Muscle of leg (tissue), 11 donors: ENCODE results near the gene CHMP4B. TPM values are rescaled to one million over a fixed set of nuclear protein-coding genes. Genes with fewer than 3 reads are reported as not detected.
A peak's percentile ranks its signal among the peaks of the same experiment; 100 is the strongest.

Experiments
- DNase-seq: peaks from one replicate; pipeline ENCODE4 v3.0.0; 2013
- H3K27ac ChIP-seq: one replicate; pipeline ENCODE4 v1.5.1; 2013; ENCODE audit warnings: mild to moderate bottlenecking, low read length, control low read depth
- H3K27me3 ChIP-seq: one replicate; pipeline ENCODE4 v1.6.1; 2013; ENCODE audit warnings: low read length; ENCODE audit not compliant: control insufficient read depth, insufficient read depth
- H3K36me3 ChIP-seq: one replicate; pipeline ENCODE4 v1.6.1; 2013; ENCODE audit warnings: low read length; ENCODE audit not compliant: control insufficient read depth, insufficient read depth
- H3K4me1 ChIP-seq: one replicate; pipeline ENCODE4 v1.6.1; 2013; ENCODE audit warnings: low read length; ENCODE audit not compliant: control insufficient read depth, insufficient read depth
- H3K4me3 ChIP-seq: one replicate; pipeline ENCODE4 v1.5.1; 2013; ENCODE audit warnings: low read length, control low read depth
- H3K9me3 ChIP-seq: replicated peaks from 2 replicates; pipeline ENCODE4 v1.6.1; 2013; ENCODE audit warnings: low read depth, low read length; ENCODE audit not compliant: control insufficient read depth
- WGBS: methylation state at CpG from one replicate; pipeline ENCODE4 v1.1.5; 2013; ENCODE audit warnings: missing lambda C conversion rate; ENCODE audit not compliant: insufficient coverage; 5-methylcytosine and 5-hydroxymethylcytosine counted together
- polyA plus RNA-seq, 8 donors: library from polyadenylated mRNA; unstranded; fragments of 120-200 nt; gene quantifications; one replicate each; pipeline versions ENCODE4 v1.2.1 to v1.2.3, GENCODE V29; 2013; ENCODE audit warnings: inconsistent platforms in 1 of 8, low replicate concordance in 1 of 8; ENCODE audit not compliant: insufficient read length in 8 of 8, insufficient read depth in 1 of 8
- total RNA-seq: library from RNA; stranded (reverse); fragments of 120-200 nt; gene quantifications from one replicate; pipeline ENCODE4 v1.2.4, GENCODE V29; 2013

The CHMP4B gene
- total and polyA plus RNA-seq, 9 donors = 20.7 to 82.8 (median 75.1) TPM

- Histone ChIP-seq H3K9me3 (no peaks in the 10 kb centered on the region), H3K36me3 (peaks cover 5% of the 10 kb centered on the region), H3K27ac (peak overlapping the region; percentile 97), H3K27me3 (no peaks in the 10 kb centered on the region), H3K4me3 (peak overlapping the region; percentile 86), H3K4me1 (peaks cover 19% of the 10 kb centered on the region)
- WGBS = 28% methylated on average over 8 of the region's 10 CpGs
- DNase-seq = peak; percentile 63
Measured at GRCh38 chr20:33812908-33813462, 1.8 kb downstream of the CHMP4B start.

GRCh38 chr20:33814238-33814712, 3.1 kb downstream of the CHMP4B start:
- WGBS = 53% methylated on average over 4 of the region's 5 CpGs
- no peak overlapping the region for H3K27ac ChIP-seq
- H3K4me1 ChIP-seq = peaks cover 19% of the 10 kb centered on the region

GRCh38 chr20:33815671-33816070, 4.5 kb downstream of the CHMP4B start:
- Histone ChIP-seq H3K27me3 (no peaks in the 10 kb centered on the region), H3K27ac (no peak overlapping the region), H3K9me3 (no peaks in the 10 kb centered on the region), H3K4me1 (peaks cover 19% of the 10 kb centered on the region), H3K36me3 (peaks cover 5% of the 10 kb centered on the region), H3K4me3 (no peak overlapping the region)
- no CpG with 5 or more reads among the region's 3 CpGs for WGBS
- no peak for DNase-seq

More at GRCh38 chr20:33814238-33814712, 3.1 kb downstream of the CHMP4B start:
- H3K9me3 ChIP-seq = no peaks in the 10 kb centered on the region
- no peak for DNase-seq
- H3K27me3 ChIP-seq = no peaks in the 10 kb centered on the region
- no peak overlapping the region for H3K4me3 ChIP-seq
- H3K36me3 ChIP-seq = peaks cover 5% of the 10 kb centered on the region

GRCh38 chr20:33816191-33816590, 5.0 kb downstream of the CHMP4B start:
- WGBS = no CpG with 5 or more reads among the region's 1 CpG
- peaks cover 19% of the 10 kb centered on the region for H3K4me1 ChIP-seq

GRCh38 chr20:33817411-33817810, 6.3 kb downstream of the CHMP4B start:
- no peak overlapping the region for H3K27ac ChIP-seq
- peaks cover 5% of the 10 kb centered on the region for H3K36me3 ChIP-seq
- 72% methylated on average over 5 of the region's 5 CpGs for WGBS
- no peaks in the 10 kb centered on the region for H3K9me3 ChIP-seq
- DNase-seq = no peak
- no peak overlapping the region for H3K4me3 ChIP-seq
- H3K4me1 ChIP-seq = peaks cover 15% of the 10 kb centered on the region
- no peaks in the 10 kb centered on the region for H3K27me3 ChIP-seq

More at GRCh38 chr20:33816191-33816590, 5.0 kb downstream of the CHMP4B start:
- Histone ChIP-seq H3K27ac (no peak overlapping the region), H3K9me3 (no peaks in the 10 kb centered on the region), H3K27me3 (no peaks in the 10 kb centered on the region), H3K4me3 (no peak overlapping the region), H3K36me3 (peaks cover 5% of the 10 kb centered on the region)
- no peak for DNase-seq

GRCh38 chr20:33819456-33819855, 8.3 kb downstream of the CHMP4B start:
- no peaks in the 10 kb centered on the region for H3K4me1 ChIP-seq
- peaks cover 5% of the 10 kb centered on the region for H3K36me3 ChIP-seq
- no peak for DNase-seq
- no peaks in the 10 kb centered on the region for H3K27me3 ChIP-seq
- H3K9me3 ChIP-seq = no peaks in the 10 kb centered on the region
- no peak overlapping the region for H3K27ac ChIP-seq
- no peak overlapping the region for H3K4me3 ChIP-seq
- no CpG with 5 or more reads among the region's 1 CpG for WGBS

- 83% methylated on average over 1 of the region's 1 CpG for WGBS
- DNase-seq = no peak
- H3K4me1 ChIP-seq = no peaks in the 10 kb centered on the region
- no peaks in the 10 kb centered on the region for H3K36me3 ChIP-seq
- no peak overlapping the region for H3K27ac ChIP-seq
- no peaks in the 10 kb centered on the region for H3K9me3 ChIP-seq
- no peak overlapping the region for H3K4me3 ChIP-seq
- H3K27me3 ChIP-seq = no peaks in the 10 kb centered on the region
Measured at GRCh38 chr20:33820362-33820761, 9.2 kb downstream of the CHMP4B start.

GRCh38 chr20:33821270-33821836, 10.2 kb downstream of the CHMP4B start:
- H3K27ac ChIP-seq = no peak overlapping the region
- no peaks in the 10 kb centered on the region for H3K27me3 ChIP-seq
- no peak for DNase-seq
- WGBS = no CpG with 5 or more reads among the region's 4 CpGs
- H3K4me3 ChIP-seq = no peak overlapping the region
- no peaks in the 10 kb centered on the region for H3K4me1 ChIP-seq
- H3K9me3 ChIP-seq = no peaks in the 10 kb centered on the region
- no peaks in the 10 kb centered on the region for H3K36me3 ChIP-seq

GRCh38 chr20:33822423-33822822, 11.3 kb downstream of the CHMP4B start:
- no peak overlapping the region for H3K4me3 ChIP-seq
- H3K27me3 ChIP-seq = no peaks in the 10 kb centered on the region
- peaks cover 1% of the 10 kb centered on the region for H3K4me1 ChIP-seq
- no peaks in the 10 kb centered on the region for H3K9me3 ChIP-seq
- 96% methylated on average over 5 of the region's 5 CpGs for WGBS
- DNase-seq = no peak
- no peaks in the 10 kb centered on the region for H3K36me3 ChIP-seq
- no peak overlapping the region for H3K27ac ChIP-seq

GRCh38 chr20:33822991-33823390, 11.8 kb downstream of the CHMP4B start:
- Histone ChIP-seq H3K36me3 (no peaks in the 10 kb centered on the region), H3K27me3 (no peaks in the 10 kb centered on the region), H3K4me1 (peaks cover 7% of the 10 kb centered on the region), H3K27ac (no peak overlapping the region), H3K4me3 (no peak overlapping the region), H3K9me3 (no peaks in the 10 kb centered on the region)
- no peak for DNase-seq
- 100% methylated on average over 1 of the region's 5 CpGs for WGBS
